ENCODE data around the gene SNAI3.

GRCh38 chr16:88671806-88672205, 14.5 kb downstream of the SNAI3 start:
- TF ChIP-seq CTCF (conservative IDR thresholded peaks at IDR 0.05; ENCODE audit: low read depth, low read length) (no peak), POLR2A (IDR thresholded peaks at IDR 0.05; ENCODE audit: low read depth, low read length) (no peak), RAD21 (IDR thresholded peaks at IDR 0.05; ENCODE audit: low read length) (no peak), MXI1 (IDR thresholded peaks at IDR 0.05; ENCODE audit: borderline replicate concordance, low read depth, low read length) (no peak)

Data from IMR-90 (cell line).